Measurements from ENCODE around the gene ASB13.

GRCh38 chr10:5669604-5670003, 3.2 kb upstream of the ASB13 start:
- TF ChIP-seq CTCF (IDR thresholded peaks at IDR 0.05) (no peak), POLR2A (IDR thresholded peaks at IDR 0.05) (no peak)
